ENCODE data around the gene LCK.
"Not testable (repeated sequence)": the region's sequence is repeated elsewhere in the genome, so short reads cannot be mapped to it uniquely, and the experiment has no call there.

Gene LCK

DNA sequence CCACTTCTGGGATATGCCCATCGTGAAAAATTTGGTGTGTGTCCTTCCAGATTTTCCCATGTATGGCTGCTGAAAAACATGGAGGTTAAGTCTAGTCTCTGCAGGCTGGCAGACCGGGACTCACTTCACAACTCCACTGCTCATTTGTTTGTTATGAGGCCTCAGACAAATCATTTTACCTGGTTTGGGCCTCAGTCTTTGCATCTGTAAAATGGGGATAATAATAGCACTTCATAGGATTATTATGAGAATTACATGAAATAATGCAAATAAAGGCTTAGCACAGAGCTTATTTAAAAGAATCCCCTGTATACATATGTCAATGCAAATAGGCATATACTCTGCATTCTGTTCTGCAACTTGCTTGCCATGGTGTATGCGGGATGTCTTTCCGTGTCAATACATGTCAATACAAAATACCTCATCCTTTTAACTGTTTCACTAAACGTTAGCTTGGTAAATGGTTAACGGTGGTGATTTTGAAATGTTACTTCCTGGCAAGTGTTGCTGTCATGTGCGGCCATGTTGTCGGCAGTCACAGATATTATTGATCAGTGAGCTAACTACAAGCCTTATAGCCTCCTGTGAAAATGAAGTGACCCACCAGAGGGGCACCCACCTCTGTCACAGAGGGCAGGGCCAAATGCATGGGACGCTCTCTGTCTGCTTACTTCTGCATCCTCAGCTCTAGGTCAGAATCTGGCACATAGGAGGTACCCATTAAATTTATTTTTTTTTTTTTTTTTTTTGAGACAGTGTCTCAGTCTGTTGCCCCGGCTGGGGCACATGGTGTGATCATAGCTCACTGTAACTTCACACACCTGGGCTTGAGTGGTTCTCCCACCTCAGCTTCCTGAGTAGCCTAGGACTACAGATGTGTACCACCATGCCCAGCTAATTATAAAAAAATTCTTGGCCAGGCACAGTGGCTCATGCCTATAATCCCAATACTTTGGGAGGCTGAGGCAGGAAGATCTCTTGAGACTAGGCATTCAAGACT, 4.3 kb downstream of the LCK start:
- peak in 1 of 2 donors; percentile 63 for DNase-seq (ENCODE audit: low spot score in 2 of 2)
- peak overlapping the region; percentile 94 for H3K27ac Mint-ChIP-seq
- no peaks in the 10 kb centered on the region for H3K9me3 Mint-ChIP-seq
- H3K4me3 Mint-ChIP-seq = peak overlapping the region; percentile 95
- peak; percentile 2 for ATAC-seq
- peaks cover 61% of the 10 kb centered on the region for H3K4me1 Mint-ChIP-seq
- peaks cover 78% of the 10 kb centered on the region for H3K36me3 Mint-ChIP-seq

DNA sequence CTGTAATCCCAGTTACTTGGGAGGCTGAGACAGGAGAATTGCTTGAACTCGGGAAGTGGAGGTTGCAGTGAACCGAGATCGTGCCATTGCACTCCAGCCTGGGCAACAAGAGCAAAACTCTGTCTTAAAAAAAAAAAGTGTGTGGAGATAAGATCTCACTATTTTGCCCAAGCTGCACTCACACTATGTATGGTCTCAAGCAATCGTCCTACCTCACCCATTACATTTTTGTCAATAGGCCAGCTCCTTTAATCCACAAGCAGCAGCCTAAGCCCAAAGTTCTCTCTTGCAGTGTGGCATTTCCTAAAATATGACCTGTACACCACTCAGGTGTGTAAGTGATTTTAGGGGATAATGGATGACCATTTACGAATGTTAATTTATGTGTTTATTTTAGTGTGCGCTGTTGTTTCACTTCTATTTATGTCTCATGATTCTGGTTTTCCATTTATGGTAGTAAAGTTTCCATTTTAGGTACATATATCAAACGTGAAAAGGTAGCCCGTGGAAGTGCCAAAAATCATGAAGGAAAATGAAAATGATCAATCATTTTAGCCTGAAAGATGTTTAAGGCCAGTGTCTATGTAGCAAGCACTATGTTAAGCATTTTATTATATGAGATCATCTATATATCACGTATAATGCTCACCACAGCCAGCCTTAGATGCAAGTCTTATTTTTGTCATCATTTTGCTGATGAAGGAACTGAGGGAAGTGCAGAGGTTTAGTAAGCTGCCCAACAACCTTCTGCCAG, 5.6 kb downstream of the LCK start:
- H3K27ac Mint-ChIP-seq = peak overlapping the region; percentile 94
- peaks cover 78% of the 10 kb centered on the region for H3K36me3 Mint-ChIP-seq
- no peak for DNase-seq (ENCODE audit: low spot score in 2 of 2)
- H3K9me3 Mint-ChIP-seq = no peaks in the 10 kb centered on the region
- H3K4me3 Mint-ChIP-seq = peak overlapping the region; percentile 95
- peaks cover 53% of the 10 kb centered on the region for H3K4me1 Mint-ChIP-seq
- peak; percentile 57 for ATAC-seq

GRCh38 chr1:32257227-32257508, 6.1 kb downstream of the LCK start:
- Mint-ChIP-seq H3K9me3 (no peaks in the 10 kb centered on the region), H3K27ac (peak overlapping the region; percentile 94), H3K4me1 (peaks cover 48% of the 10 kb centered on the region), H3K4me3 (peak overlapping the region; percentile 95), H3K36me3 (peaks cover 78% of the 10 kb centered on the region)
- ATAC-seq (no peak), DNase-seq (ENCODE audit: low spot score in 2 of 2) (no peak)

DNA sequence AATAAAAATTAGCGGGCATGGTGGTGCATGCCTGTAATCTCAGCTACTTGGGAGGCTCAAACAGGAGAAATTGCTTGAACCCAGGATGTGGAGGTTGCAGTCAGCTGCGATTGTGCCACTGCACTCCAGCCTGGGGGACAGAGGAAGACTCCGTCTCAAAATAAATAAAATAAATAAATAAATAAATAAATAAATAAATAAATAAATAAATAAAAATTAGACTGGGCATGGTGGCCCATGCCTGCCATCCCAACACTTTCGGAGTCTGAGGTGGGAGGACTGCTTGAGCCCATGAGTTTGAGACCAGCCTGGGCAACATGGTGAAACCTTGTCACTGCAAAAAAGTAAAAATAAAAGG, 12.2 kb downstream of the LCK start:
- peaks cover 94% of the 10 kb centered on the region for H3K36me3 Mint-ChIP-seq
- H3K4me3 Mint-ChIP-seq = peak overlapping the region; percentile 36
- not testable (repeated sequence) for H3K9me3 Mint-ChIP-seq; ATAC-seq; DNase-seq (ENCODE audit: low spot score in 2 of 2)
- H3K27ac Mint-ChIP-seq = peak overlapping the region; percentile 95
- peaks cover 41% of the 10 kb centered on the region for H3K4me1 Mint-ChIP-seq

DNA sequence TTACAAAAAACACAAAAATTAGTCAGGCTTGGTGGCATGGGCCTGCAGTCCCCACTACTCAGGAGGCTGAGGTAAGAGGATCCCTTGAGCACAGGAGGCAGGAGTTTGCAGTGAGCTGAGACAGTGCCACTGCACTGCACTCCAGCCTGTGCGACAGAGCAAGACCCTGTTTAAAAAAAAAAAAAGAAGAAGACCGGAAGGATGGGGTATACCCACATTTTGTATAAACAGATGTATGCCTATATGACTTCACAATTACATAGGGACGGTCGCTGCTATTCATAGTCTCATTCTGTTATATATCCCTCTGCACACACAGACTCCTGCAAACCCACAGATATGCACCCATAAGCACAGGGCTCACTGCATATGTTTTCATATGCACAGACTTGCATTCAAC, 12.7 kb downstream of the LCK start:
- ATAC-seq (peak; percentile 87), DNase-seq (ENCODE audit: low spot score in 2 of 2) (peak in 1 of 2 donors; percentile 62)
- Mint-ChIP-seq H3K4me1 (peaks cover 41% of the 10 kb centered on the region), H3K4me3 (peak overlapping the region; percentile 36), H3K27ac (peak overlapping the region; percentile 95), H3K36me3 (peaks cover 92% of the 10 kb centered on the region), H3K9me3 (no peaks in the 10 kb centered on the region)

DNA sequence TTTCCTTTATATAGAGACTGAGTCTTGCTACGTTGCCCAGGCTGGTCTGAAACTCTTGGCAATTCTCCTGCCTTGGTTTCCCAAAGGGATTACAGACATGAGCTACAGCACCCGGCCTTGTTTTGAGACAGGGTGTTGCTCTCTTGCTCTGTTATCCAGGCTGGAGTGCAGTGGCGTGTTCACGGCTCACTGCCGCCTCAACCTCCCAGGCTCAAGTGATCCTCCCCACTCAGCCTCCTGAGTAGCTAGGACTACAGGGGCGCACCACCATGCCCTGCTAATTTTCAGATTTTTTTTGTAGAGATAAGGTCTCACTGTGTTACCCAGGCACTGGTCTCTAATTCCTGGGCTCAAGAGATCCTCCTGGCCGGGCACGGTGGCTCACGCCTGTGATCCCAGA, 14.8 kb downstream of the LCK start:
- H3K4me3 Mint-ChIP-seq = peak overlapping the region; percentile 52

GRCh38 chr1:32266921-32267591, 16.0 kb downstream of the LCK start:
- ATAC-seq = peak; percentile 33
- Mint-ChIP-seq H3K9me3 (no peaks in the 10 kb centered on the region), H3K4me1 (peaks cover 45% of the 10 kb centered on the region), H3K27ac (peak overlapping the region; percentile 95), H3K36me3 (peaks cover 92% of the 10 kb centered on the region), H3K4me3 (peak overlapping the region; percentile 52)
- DNase-seq (ENCODE audit: low spot score in 2 of 2) = no peak

More for the DNA sequence above, 14.8 kb downstream of the LCK start:
- no peaks in the 10 kb centered on the region for H3K9me3 Mint-ChIP-seq
- DNase-seq (ENCODE audit: low spot score in 2 of 2) (no peak), ATAC-seq (no peak)
- peaks cover 34% of the 10 kb centered on the region for H3K4me1 Mint-ChIP-seq
- H3K36me3 Mint-ChIP-seq = peaks cover 92% of the 10 kb centered on the region
- H3K27ac Mint-ChIP-seq = peak overlapping the region; percentile 95

DNA sequence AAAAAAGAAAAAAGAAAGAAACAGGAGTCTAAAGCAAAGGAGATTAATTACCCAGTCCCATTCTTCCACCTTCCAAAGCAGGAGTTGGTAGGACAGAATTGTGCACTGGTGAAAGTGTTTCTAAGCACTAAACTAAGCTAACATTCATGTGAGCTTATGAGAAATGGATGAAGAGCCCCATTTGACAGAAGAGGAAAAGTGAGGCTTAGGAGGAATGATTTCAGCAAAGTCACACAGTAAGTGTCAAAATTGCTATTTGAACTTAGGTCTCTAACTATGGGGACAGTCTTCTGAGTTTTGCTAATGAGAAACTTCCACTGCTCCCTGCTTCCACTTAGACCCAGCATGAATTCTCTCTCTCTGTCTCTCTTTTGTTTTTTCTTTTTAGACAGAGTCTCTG, 18.7 kb downstream of the LCK start:
- DNase-seq (ENCODE audit: low spot score in 2 of 2) = no peak
- Mint-ChIP-seq H3K27ac (peak overlapping the region; percentile 58), H3K4me3 (no peak overlapping the region), H3K9me3 (no peaks in the 10 kb centered on the region), H3K36me3 (peaks cover 96% of the 10 kb centered on the region), H3K4me1 (peaks cover 58% of the 10 kb centered on the region)
- ATAC-seq = no peak

- DNase-seq (ENCODE audit: low spot score in 2 of 2) (no peak), ATAC-seq (peak; percentile 40)
- peak overlapping the region; percentile 95 for H3K27ac Mint-ChIP-seq
- H3K36me3 Mint-ChIP-seq = peaks cover 97% of the 10 kb centered on the region
- H3K4me3 Mint-ChIP-seq = peak overlapping the region; percentile 60
- peaks cover 47% of the 10 kb centered on the region for H3K4me1 Mint-ChIP-seq
- H3K9me3 Mint-ChIP-seq = no peaks in the 10 kb centered on the region
Observed at GRCh38 chr1:32272557-32273390, 21.7 kb downstream of the LCK start.

DNA sequence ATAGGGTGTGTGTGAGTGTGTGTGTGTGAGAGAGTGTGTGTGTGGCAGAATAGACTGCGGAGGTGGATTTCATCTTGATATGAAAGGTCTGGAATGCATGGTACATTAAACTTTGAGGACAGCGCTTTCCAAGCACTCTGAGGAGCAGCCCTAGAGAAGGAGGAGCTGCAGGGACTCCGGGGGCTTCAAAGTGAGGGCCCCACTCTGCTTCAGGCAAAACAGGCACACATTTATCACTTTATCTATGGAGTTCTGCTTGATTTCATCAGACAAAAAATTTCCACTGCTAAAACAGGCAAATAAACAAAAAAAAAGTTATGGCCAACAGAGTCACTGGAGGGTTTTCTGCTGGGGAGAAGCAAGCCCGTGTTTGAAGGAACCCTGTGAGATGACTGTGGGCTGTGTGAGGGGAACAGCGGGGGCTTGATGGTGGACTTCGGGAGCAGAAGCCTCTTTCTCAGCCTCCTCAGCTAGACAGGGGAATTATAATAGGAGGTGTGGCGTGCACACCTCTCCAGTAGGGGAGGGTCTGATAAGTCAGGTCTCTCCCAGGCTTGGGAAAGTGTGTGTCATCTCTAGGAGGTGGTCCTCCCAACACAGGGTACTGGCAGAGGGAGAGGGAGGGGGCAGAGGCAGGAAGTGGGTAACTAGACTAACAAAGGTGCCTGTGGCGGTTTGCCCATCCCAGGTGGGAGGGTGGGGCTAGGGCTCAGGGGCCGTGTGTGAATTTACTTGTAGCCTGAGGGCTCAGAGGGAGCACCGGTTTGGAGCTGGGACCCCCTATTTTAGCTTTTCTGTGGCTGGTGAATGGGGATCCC, 22.5 kb downstream of the LCK start:
- peaks cover 47% of the 10 kb centered on the region for H3K4me1 Mint-ChIP-seq
- DNase-seq (ENCODE audit: low spot score in 2 of 2) (peak in 1 of 2 donors; percentile 79), ATAC-seq (peak; percentile 87)
- H3K9me3 Mint-ChIP-seq = no peaks in the 10 kb centered on the region
- peak overlapping the region; percentile 95 for H3K27ac Mint-ChIP-seq
- peaks cover 100% of the 10 kb centered on the region for H3K36me3 Mint-ChIP-seq
- peak overlapping the region; percentile 60 for H3K4me3 Mint-ChIP-seq

GRCh38 chr1:32274646-32275340, 23.7 kb downstream of the LCK start:
- no peak for ATAC-seq
- H3K9me3 Mint-ChIP-seq = no peaks in the 10 kb centered on the region
- H3K36me3 Mint-ChIP-seq = peaks cover 100% of the 10 kb centered on the region
- no peak for DNase-seq (ENCODE audit: low spot score in 2 of 2)
- H3K4me1 Mint-ChIP-seq = peaks cover 47% of the 10 kb centered on the region
- peak overlapping the region; percentile 95 for H3K27ac Mint-ChIP-seq
- no peak overlapping the region for H3K4me3 Mint-ChIP-seq

GRCh38 chr1:32275424-32275823, 24.4 kb downstream of the LCK start:
- H3K36me3 Mint-ChIP-seq = peaks cover 100% of the 10 kb centered on the region
- H3K27ac Mint-ChIP-seq = peak overlapping the region; percentile 95
- H3K9me3 Mint-ChIP-seq = no peaks in the 10 kb centered on the region
- peaks cover 47% of the 10 kb centered on the region for H3K4me1 Mint-ChIP-seq
- H3K4me3 Mint-ChIP-seq = no peak overlapping the region
- DNase-seq (ENCODE audit: low spot score in 2 of 2) (no peak), ATAC-seq (no peak)

- Mint-ChIP-seq H3K4me3 (no peak overlapping the region), H3K27ac (peak overlapping the region; percentile 87), H3K36me3 (peaks cover 100% of the 10 kb centered on the region), H3K4me1 (peaks cover 44% of the 10 kb centered on the region), H3K9me3 (no peaks in the 10 kb centered on the region)
- no peak for ATAC-seq
- no peak for DNase-seq (ENCODE audit: low spot score in 2 of 2)
Observed at GRCh38 chr1:32276032-32276782, 25.1 kb downstream of the LCK start.
